GM23338 (cell line): Measurements from ENCODE around the gene AMDHD1. TPM values are rescaled to one million over a fixed set of nuclear protein-coding genes. Genes with fewer than 3 reads are reported as not detected.

Experiments used
- ATAC-seq: fragments of 200-7000 bp; cut with Tn5 transposase; 3 replicates; pipeline ENCODE4 v1.9.1; 2020
- DNase-seq: peaks from one replicate; pipeline ENCODE4 v3.0.0-alpha.2; 2015; ENCODE audit warnings: low spot score
- H2AFZ ChIP-seq: fragments of 200-600 bp; sonication (generic); 2 replicates; pipeline ENCODE4 v1.8.0; 2016; ENCODE audit warnings: antibody characterized with exemption, mild to moderate bottlenecking, moderate library complexity
- H3F3A ChIP-seq: fragments of 200-600 bp; sonication (generic); replicated peaks from 2 replicates; pipeline ENCODE4 v1.8.0; 2017; ENCODE audit warnings: antibody characterized with exemption, mixed run types, low read depth
- H3K27ac ChIP-seq: fragments of 200-600 bp; sonication (generic); 2 replicates; pipeline ENCODE4 v1.6.1; 2016; ENCODE audit warnings: low read depth
- H3K27me3 ChIP-seq: fragments of 200-600 bp; sonication (generic); 2 replicates; pipeline ENCODE4 v1.8.0; 2016; ENCODE audit warnings: mild to moderate bottlenecking, mixed run types, moderate library complexity; ENCODE audit not compliant: insufficient read depth
- H3K36me3 ChIP-seq: fragments of 200-600 bp; sonication (generic); 2 replicates; pipeline ENCODE4 v1.8.0; 2016; ENCODE audit warnings: mild to moderate bottlenecking; ENCODE audit not compliant: insufficient read depth
- H3K4me1 ChIP-seq: fragments of 200-600 bp; sonication (generic); 2 replicates; pipeline ENCODE4 v1.8.0; 2016; ENCODE audit warnings: mild to moderate bottlenecking, moderate library complexity; ENCODE audit not compliant: insufficient read depth
- H3K4me2 ChIP-seq: fragments of 200-600 bp; sonication (generic); 2 replicates; pipeline ENCODE4 v1.7.1; 2017; ENCODE audit warnings: mixed run types
- H3K4me3 ChIP-seq: fragments of 200-600 bp; sonication (generic); 2 replicates; pipeline ENCODE4 v1.6.1; 2016; ENCODE audit warnings: mixed run types
- H3K79me2 ChIP-seq: fragments of 200-600 bp; sonication (generic); replicated peaks from 2 replicates; pipeline ENCODE4 v1.8.0; 2017; ENCODE audit warnings: mild to moderate bottlenecking; ENCODE audit not compliant: insufficient read depth
- H3K9me2 ChIP-seq: fragments of 200-600 bp; sonication (generic); 2 replicates; pipeline ENCODE4 v1.8.0; 2017; ENCODE audit not compliant: insufficient read depth
- H4K20me1 ChIP-seq: fragments of 200-600 bp; sonication (generic); replicated peaks from 2 replicates; pipeline ENCODE4 v1.8.0; 2017; ENCODE audit warnings: mild to moderate bottlenecking; ENCODE audit not compliant: insufficient read depth
- H3K27ac Mint-ChIP-seq: 2 replicates; pipeline ENCODE4 v1.8.0; 2020; ENCODE audit warnings: inconsistent platforms, mild to moderate bottlenecking, moderate library complexity, mixed read lengths
- H3K27me3 Mint-ChIP-seq: 3 replicates; pipeline ENCODE4 v1.8.0; 2022; ENCODE audit warnings: low read depth, mild to moderate bottlenecking, moderate library complexity, mixed read lengths, inconsistent platforms; ENCODE audit not compliant: insufficient read depth, poor library complexity
- H3K36me3 Mint-ChIP-seq: 3 replicates; pipeline ENCODE4 v1.8.0; 2021; ENCODE audit warnings: low read depth, mild to moderate bottlenecking, inconsistent platforms, moderate library complexity, mixed read lengths
- H3K4me1 Mint-ChIP-seq: 3 replicates; pipeline ENCODE4 v1.8.0; 2020; ENCODE audit warnings: mild to moderate bottlenecking, inconsistent platforms, mixed read lengths
- H3K4me3 Mint-ChIP-seq: 3 replicates; pipeline ENCODE4 v1.8.0; 2021; ENCODE audit warnings: moderate library complexity, mild to moderate bottlenecking, inconsistent platforms, mixed read lengths
- H3K9me3 Mint-ChIP-seq: 3 replicates; pipeline ENCODE4 v1.8.0; 2020; ENCODE audit warnings: moderate library complexity, mild to moderate bottlenecking, inconsistent platforms, mixed read lengths
- CREB1 ChIP-seq: fragments of 250-450 bp; sonication (Bioruptor Pico); IDR thresholded peaks from 2 replicates; pipeline ENCODE4 v1.5.0; 2020; ENCODE audit warnings: low read depth, mild to moderate bottlenecking, moderate library complexity
- CTCF ChIP-seq, 2 experiments: fragments of 200-600 bp in 1 of 2; sonication (generic) in 1 of 2; conservative IDR thresholded peaks; 2 replicates each; pipeline versions ENCODE4 v1.5.1 to v1.6.1; 2016 to 2017; ENCODE audit warnings: antibody characterized with exemption in 2 of 2, low read depth in 2 of 2, mild to moderate bottlenecking in 2 of 2, moderate library complexity in 1 of 2
- ETS1 ChIP-seq: IDR thresholded peaks from 2 replicates; pipeline ENCODE4 v1.6.1; 2016; ENCODE audit warnings: antibody characterized with exemption
- EZH2 ChIP-seq: fragments of 200-600 bp; sonication (generic); IDR thresholded peaks from one replicate; pipeline ENCODE4 v1.8.0; 2017; ENCODE audit warnings: antibody characterized with exemption, mild to moderate bottlenecking, low read depth; ENCODE audit not compliant: unreplicated experiment
- EZH2phosphoT487 ChIP-seq: fragments of 200-600 bp; sonication (generic); IDR thresholded peaks from one replicate; pipeline ENCODE4 v1.8.1; 2018; ENCODE audit warnings: antibody characterized with exemption; ENCODE audit not compliant: unreplicated experiment
- JUNB ChIP-seq: IDR thresholded peaks from one replicate; pipeline ENCODE4 v1.6.1; 2016; ENCODE audit warnings: antibody characterized with exemption; ENCODE audit not compliant: unreplicated experiment
- NANOG ChIP-seq: IDR thresholded peaks from 2 replicates; pipeline ENCODE4 v1.6.1; 2016; ENCODE audit warnings: antibody characterized with exemption, borderline replicate concordance
- POLR2AphosphoS5 ChIP-seq: IDR thresholded peaks from 2 replicates; pipeline ENCODE4 v1.6.1; 2016; ENCODE audit warnings: antibody characterized with exemption, low read depth
- REST ChIP-seq: IDR thresholded peaks from one replicate; pipeline ENCODE4 v1.6.1; 2018; ENCODE audit warnings: antibody characterized with exemption; ENCODE audit not compliant: unreplicated experiment
- STAT1 ChIP-seq: IDR thresholded peaks from one replicate; pipeline ENCODE4 v1.6.1; 2016; ENCODE audit warnings: antibody characterized with exemption; ENCODE audit not compliant: unreplicated experiment
- ZNF114 ChIP-seq: fragments of 250-450 bp; sonication (Bioruptor Pico); IDR thresholded peaks from 2 replicates; pipeline ENCODE4 v1.5.0; 2020; ENCODE audit warnings: mild to moderate bottlenecking, moderate library complexity
- ZNF331 ChIP-seq: fragments of 250-450 bp; sonication (Bioruptor Pico); IDR thresholded peaks from 2 replicates; pipeline ENCODE4 v1.5.0; 2020; ENCODE audit warnings: low read depth, mild to moderate bottlenecking, moderate library complexity
- ZNF462 ChIP-seq: fragments of 250-450 bp; sonication (Bioruptor Pico); IDR thresholded peaks from 2 replicates; pipeline ENCODE4 v1.5.0; 2020; ENCODE audit warnings: mild to moderate bottlenecking, moderate library complexity
- polyA plus RNA-seq: library from polyadenylated mRNA; unstranded; fragments of >200 nt; fragmentation: Nextera tagmentation; extraction: Ambion mirVana; gene quantifications from 2 replicates; pipeline ENCODE4 v1.2.1, GENCODE V29; 2016
- total RNA-seq: library from RNA; depleted of rRNA; stranded (reverse); fragments of >200 nt; shearing (Covaris generic); gene quantifications from 2 replicates; pipeline ENCODE4 v1.2.3, GENCODE V29; 2014

The AMDHD1 gene
- total and polyA plus RNA-seq, 2 experiments from 2014 or later: 0.21 to 0.24 TPM

GRCh38 chr12:95993907-95994306 is 50.8 kb downstream of the AMDHD1 start:
- Histone ChIP-seq H3K4me2 (no peak overlapping the region), H3F3A (no peaks in the 10 kb centered on the region), H3K27me3 (no peaks in the 10 kb centered on the region), H3K79me2 (no peaks in the 10 kb centered on the region), H4K20me1 (no peaks in the 10 kb centered on the region), H3K4me1 (peaks cover 10% of the 10 kb centered on the region), H2AFZ (no peak overlapping the region), H3K9me2 (no peaks in the 10 kb centered on the region), H3K27ac (no peak overlapping the region), H3K36me3 (no peaks in the 10 kb centered on the region), H3K4me3 (no peak overlapping the region)
- Mint-ChIP-seq H3K27me3 (peaks cover 5% of the 10 kb centered on the region), H3K4me1 (peaks cover 22% of the 10 kb centered on the region), H3K4me3 (no peak overlapping the region; the same call in 2 of the 3 replicates), H3K36me3 (no peaks in the 10 kb centered on the region), H3K9me3 (no peaks in the 10 kb centered on the region), H3K27ac (no peak overlapping the region)
- TF ChIP-seq ZNF114 (CRISPR knock-in tag) (no peak), ZNF331 (CRISPR knock-in tag) (no peak), EZH2phosphoT487 (no peak), ZNF462 (CRISPR knock-in tag) (no peak), EZH2 (no peak), REST (no peak), NANOG (no peak), CREB1 (CRISPR knock-in tag) (no peak), CTCF (conservative IDR thresholded peaks at IDR 0.05; ENCODE audit: low read depth in 2 of 2) (no peak), ETS1 (no peak), JUNB (no peak), POLR2AphosphoS5 (no peak), STAT1 (no peak)
- ATAC-seq (no peak), DNase-seq (no peak)
